Neuronal stem cell (in vitro differentiated cells): ENCODE data around the gene C14orf180.
A peak's percentile ranks its signal among the peaks of the same experiment; 100 is the strongest.

Experiments used
- DNase-seq: peaks from one replicate; pipeline ENCODE4 v3.0.0-alpha.2; 2013; ENCODE audit warnings: low spot score
- H2AFZ ChIP-seq: one replicate; pipeline ENCODE4 v1.6.1; 2013; ENCODE audit warnings: mild to moderate bottlenecking, low read length, inconsistent platforms
- H2AK5ac ChIP-seq: 2 replicates; pipeline ENCODE4 v1.6.1; 2013; ENCODE audit warnings: low read depth, mild to moderate bottlenecking, inconsistent platforms, low read length, moderate library complexity, mixed read lengths
- H2BK120ac ChIP-seq: 2 replicates; pipeline ENCODE4 v1.6.1; 2013; ENCODE audit warnings: low read depth, mild to moderate bottlenecking, inconsistent platforms, low read length, moderate library complexity, mixed read lengths
- H2BK12ac ChIP-seq: one replicate; pipeline ENCODE4 v1.6.1; 2013; ENCODE audit warnings: low read length, inconsistent platforms
- H2BK15ac ChIP-seq: 2 replicates; pipeline ENCODE4 v1.6.1; 2013; ENCODE audit warnings: mild to moderate bottlenecking, low read length, inconsistent platforms, mixed read lengths
- H2BK5ac ChIP-seq: one replicate; pipeline ENCODE4 v1.6.1; 2013; ENCODE audit warnings: inconsistent platforms, mild to moderate bottlenecking, low read length, moderate library complexity
- H3K14ac ChIP-seq: one replicate; pipeline ENCODE4 v1.6.1; 2013; ENCODE audit warnings: low read length, inconsistent platforms
- H3K18ac ChIP-seq: 2 replicates; pipeline ENCODE4 v1.6.1; 2013; ENCODE audit warnings: low read length, inconsistent platforms
- H3K23ac ChIP-seq: 2 replicates; pipeline ENCODE4 v1.6.1; 2013; ENCODE audit warnings: low read depth, mild to moderate bottlenecking, mixed read lengths, low read length, inconsistent platforms; ENCODE audit not compliant: poor library complexity
- H3K27ac ChIP-seq: replicated peaks from 3 replicates; pipeline ENCODE4 v1.5.1; 2013; ENCODE audit warnings: low read length, inconsistent platforms
- H3K27me3 ChIP-seq, 3 experiments: 2 replicates each; pipeline ENCODE4 v1.6.1; 2013; ENCODE audit warnings: low read length in 3 of 3, mild to moderate bottlenecking in 2 of 3, inconsistent platforms in 1 of 3, low read depth in 1 of 3, mixed read lengths in 1 of 3, moderate library complexity in 1 of 3; ENCODE audit not compliant: control insufficient read depth in 3 of 3, insufficient read depth in 3 of 3
- H3K36me3 ChIP-seq, 2 donors: replicated peaks in 1 of 2; 2 replicates each; pipeline ENCODE4 v1.6.1; 2013; ENCODE audit warnings: low read length in 2 of 2; ENCODE audit not compliant: control insufficient read depth in 2 of 2, insufficient read depth in 2 of 2
- H3K4ac ChIP-seq: 2 replicates; pipeline ENCODE4 v1.6.1; 2013; ENCODE audit warnings: inconsistent platforms, mild to moderate bottlenecking, low read length, moderate library complexity
- H3K4me1 ChIP-seq, 2 donors: 1 replicate in 1 of 2; 2 replicates in 1 of 2; pipeline ENCODE4 v1.6.1; 2013; ENCODE audit warnings: low read length in 2 of 2, low read depth in 1 of 2; ENCODE audit not compliant: control insufficient read depth in 2 of 2, insufficient read depth in 1 of 2
- H3K4me2 ChIP-seq: one replicate; pipeline ENCODE4 v1.6.1; 2013; ENCODE audit warnings: mild to moderate bottlenecking, low read length, inconsistent platforms; ENCODE audit not compliant: insufficient read depth, poor library complexity, severe bottlenecking
- H3K4me3 ChIP-seq, 2 donors: 2 replicates each; pipeline ENCODE4 v1.5.1; 2013; ENCODE audit warnings: low read length in 2 of 2, mild to moderate bottlenecking in 2 of 2, inconsistent platforms in 1 of 2, moderate library complexity in 1 of 2
- H3K79me1 ChIP-seq: one replicate; pipeline ENCODE4 v1.6.1; 2013; ENCODE audit warnings: low read depth, mild to moderate bottlenecking, inconsistent platforms, low read length, moderate library complexity
- H3K9ac ChIP-seq: one replicate; pipeline ENCODE4 v1.6.1; 2013; ENCODE audit warnings: mild to moderate bottlenecking, low read depth, low read length, inconsistent platforms; ENCODE audit not compliant: poor library complexity
- H3K9me3 ChIP-seq, 2 donors: replicated peaks in 1 of 2; 2 replicates each; pipeline versions ENCODE3 to v1.6.1; 2013; ENCODE audit warnings: low read length in 2 of 2, mild to moderate bottlenecking in 2 of 2, inconsistent platforms in 1 of 2, low read depth in 1 of 2, mixed read lengths in 1 of 2, moderate library complexity in 1 of 2; ENCODE audit not compliant: control insufficient read depth in 2 of 2, insufficient read depth in 1 of 2
- H4K8ac ChIP-seq: one replicate; pipeline ENCODE4 v1.6.1; 2013; ENCODE audit warnings: low read depth, mild to moderate bottlenecking, inconsistent platforms, low read length, moderate library complexity
- H4K91ac ChIP-seq: one replicate; pipeline ENCODE4 v1.6.1; 2013; ENCODE audit warnings: low read length, low read depth, mild to moderate bottlenecking, inconsistent platforms; ENCODE audit not compliant: poor library complexity
- WGBS, 2 donors: extraction: QIAGEN DNeasy Blood & Tissue Kit; methylation state at CpG; one replicate each; pipeline ENCODE4 v1.1.7; 2013; ENCODE audit warnings: missing lambda C conversion rate in 2 of 2, mixed read lengths in 1 of 2; ENCODE audit not compliant: insufficient read length in 2 of 2, insufficient replicate concordance in 1 of 2; ENCODE audit errors: extremely low coverage in 2 of 2; 5-methylcytosine and 5-hydroxymethylcytosine counted together

Gene C14orf180

DNA sequence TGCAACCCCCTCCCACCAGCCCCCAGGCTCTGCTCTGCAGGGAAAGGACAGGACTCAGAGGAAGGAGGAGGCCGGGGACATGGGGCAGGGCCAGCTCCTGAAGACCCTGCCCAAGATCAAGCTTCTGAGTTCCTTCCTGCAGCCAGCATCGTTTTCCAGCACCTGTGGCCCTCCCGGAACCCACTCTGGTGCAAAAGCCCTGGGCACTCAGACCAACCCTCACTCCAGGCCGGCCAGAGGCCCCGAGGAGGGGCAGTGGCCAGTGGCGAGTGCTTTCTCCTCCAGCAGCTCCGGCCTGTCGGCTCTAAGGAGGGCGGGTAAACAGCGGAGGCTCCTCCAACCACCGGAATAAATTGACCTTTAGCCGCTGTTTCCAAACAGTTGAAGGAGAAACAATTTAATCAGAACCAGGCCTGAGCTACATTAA, 14.2 kb downstream of the C14orf180 start:
- Histone ChIP-seq H3K27me3 (peaks cover 0 to 22% (median 3%) of the 10 kb centered on the region in 3 experiments), H3K36me3 (no peaks in the 10 kb centered on the region), H3K14ac (peak overlapping the region; percentile 63), H3K79me1 (peaks cover 2% of the 10 kb centered on the region), H3K4me3 (no peak overlapping the region), H3K23ac (peak overlapping the region; percentile 93), H2AK5ac (peak overlapping the region; percentile 84), H3K27ac (no peak overlapping the region), H3K4me2 (no peak overlapping the region), H2BK5ac (no peak overlapping the region), H3K4me1 (peaks cover 3 to 8% of the 10 kb centered on the region in 2 donors), H3K18ac (peak overlapping the region; percentile 71), H2BK12ac (no peak overlapping the region), H2AFZ (no peak overlapping the region), H3K9me3 (peaks cover 0 to 2% of the 10 kb centered on the region in 2 donors), H4K91ac (no peak overlapping the region), H3K9ac (no peak overlapping the region), H3K4ac (no peak overlapping the region), H4K8ac (no peak overlapping the region), H2BK120ac (no peak overlapping the region), H2BK15ac (no peak overlapping the region)
- WGBS, 2 donors, result no CpG with 5 or more reads among the region's 12 CpGs
- no peak for DNase-seq

DNA sequence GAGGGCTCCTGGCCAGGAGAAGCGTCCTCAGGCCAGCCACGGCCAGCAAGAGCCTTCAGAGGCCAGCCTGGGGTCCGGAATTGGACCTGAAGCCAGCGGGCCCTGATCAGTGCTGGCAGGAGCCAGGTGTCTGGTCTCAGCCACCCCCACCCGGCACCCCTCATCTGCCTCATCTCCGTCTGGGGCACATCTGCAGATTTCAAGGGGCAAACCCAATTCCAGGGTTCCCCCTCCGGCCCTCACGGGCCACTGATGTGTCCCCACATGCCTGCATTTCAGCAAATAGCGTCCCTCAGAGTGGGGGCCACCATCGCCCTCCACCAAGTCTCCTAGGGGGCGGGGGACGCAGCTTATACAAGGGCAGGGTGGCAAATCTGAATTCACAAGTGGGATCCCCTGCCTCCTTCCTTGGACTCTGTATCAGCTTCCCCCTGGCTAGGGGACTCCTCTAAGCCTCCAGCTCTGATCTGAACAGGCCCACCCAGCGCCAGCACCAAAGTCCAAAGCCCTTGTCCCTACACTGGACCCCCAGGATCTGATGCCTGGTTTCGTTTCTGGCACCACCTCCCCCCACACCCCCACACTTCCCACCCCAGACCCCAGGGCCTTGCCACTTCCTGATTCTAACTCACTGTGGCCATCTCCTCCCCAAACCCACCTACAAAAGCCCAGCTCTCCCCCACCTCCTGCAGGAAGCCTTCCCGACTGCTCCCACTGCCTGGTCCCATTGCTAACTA, 14.9 kb downstream of the C14orf180 start:
- Histone ChIP-seq H3K27ac (no peak overlapping the region), H3K9ac (peak overlapping the region; percentile 38), H3K4me3 (no peak overlapping the region), H4K91ac (no peak overlapping the region), H3K18ac (no peak overlapping the region), H2BK12ac (no peak overlapping the region), H2BK15ac (no peak overlapping the region), H3K4ac (no peak overlapping the region), H3K4me1 (peaks cover 3 to 8% of the 10 kb centered on the region in 2 donors), H3K14ac (no peak overlapping the region), H3K4me2 (no peak overlapping the region), H2AK5ac (no peak overlapping the region), H3K9me3 (peaks cover 0 to 2% of the 10 kb centered on the region in 2 donors), H3K36me3 (no peaks in the 10 kb centered on the region), H4K8ac (no peak overlapping the region), H3K27me3 (peaks cover 0 to 22% (median 3%) of the 10 kb centered on the region in 3 experiments), H2BK5ac (no peak overlapping the region), H3K23ac (no peak overlapping the region), H2BK120ac (no peak overlapping the region), H2AFZ (no peak overlapping the region), H3K79me1 (peaks cover 2% of the 10 kb centered on the region)
- WGBS, 2 donors, result no CpG with 5 or more reads among the region's 15 CpGs
- DNase-seq, result no peak

DNA sequence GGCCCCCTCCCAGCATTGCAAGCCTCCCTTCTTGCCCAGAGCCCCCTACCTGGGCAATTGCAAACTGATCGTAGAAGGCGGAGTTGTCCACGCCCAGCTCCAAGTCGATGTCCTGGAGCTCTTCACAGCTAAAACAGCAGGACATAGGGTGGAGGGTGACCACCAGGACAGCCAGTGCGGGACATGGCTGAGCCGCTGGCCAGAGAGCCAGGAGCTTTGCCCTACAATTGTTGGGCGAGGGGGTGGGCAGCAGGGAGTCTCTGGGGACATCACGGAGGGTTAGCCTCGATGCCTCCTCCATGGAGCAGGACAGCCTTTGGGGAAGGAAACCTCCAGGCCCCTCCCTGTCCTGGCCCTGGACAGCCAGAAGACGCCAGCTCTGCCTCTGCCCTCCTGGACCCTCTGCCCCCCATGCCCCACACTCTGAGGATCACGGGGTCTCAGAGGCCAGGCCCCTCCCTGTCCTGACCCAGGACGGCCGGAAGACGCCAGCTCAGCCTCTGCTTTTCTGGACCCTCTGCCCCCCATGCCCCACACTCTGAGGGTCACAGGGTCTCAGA, 15.6 kb downstream of the C14orf180 start:
- Histone ChIP-seq H3K9ac (peak overlapping the region; percentile 38), H3K27me3 (peaks cover 0 to 16% (median 3%) of the 10 kb centered on the region in 3 experiments), H3K4ac (no peak overlapping the region), H3K23ac (no peak overlapping the region), H3K18ac (no peak overlapping the region), H2AK5ac (no peak overlapping the region), H3K9me3 (peaks cover 0 to 2% of the 10 kb centered on the region in 2 donors), H3K79me1 (peaks cover 2% of the 10 kb centered on the region), H3K4me1 (peaks cover 3 to 8% of the 10 kb centered on the region in 2 donors), H2AFZ (no peak overlapping the region), H2BK5ac (no peak overlapping the region), H2BK12ac (no peak overlapping the region), H3K4me2 (no peak overlapping the region), H3K14ac (no peak overlapping the region), H3K36me3 (no peaks in the 10 kb centered on the region), H3K27ac (no peak overlapping the region), H2BK15ac (no peak overlapping the region), H3K4me3 (no peak overlapping the region), H4K8ac (no peak overlapping the region), H4K91ac (no peak overlapping the region), H2BK120ac (no peak overlapping the region)
- no peak for DNase-seq
- WGBS, 2 donors, result no CpG with 5 or more reads among the region's 14 CpGs

DNA sequence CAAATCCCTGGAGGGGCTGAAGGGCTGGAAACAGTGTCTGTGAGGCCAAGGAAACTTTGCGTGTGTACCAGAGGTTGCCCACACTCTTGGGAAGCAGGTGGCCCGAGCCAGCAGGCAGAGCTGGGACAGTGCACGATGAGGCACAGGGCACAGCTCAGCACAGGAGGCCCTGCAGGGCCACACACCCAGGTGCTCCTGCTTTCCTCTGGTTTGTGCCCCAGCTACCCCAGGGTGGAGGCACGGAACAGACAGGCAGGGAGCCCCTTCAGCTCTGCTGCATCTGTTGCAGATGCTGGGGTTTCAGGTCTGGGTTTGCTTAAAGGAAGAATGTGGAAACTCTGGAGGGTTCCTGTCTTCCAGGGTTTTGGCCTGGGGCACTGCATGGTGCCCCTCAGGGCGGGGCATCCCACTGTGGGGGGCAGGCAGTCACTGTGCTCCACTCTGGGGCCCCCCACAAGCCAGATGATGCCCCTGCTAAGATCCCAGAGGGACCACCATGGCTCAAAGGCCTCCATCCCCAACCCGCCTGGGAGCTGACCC, 16.4 kb downstream of the C14orf180 start:
- H3K23ac ChIP-seq, result no peak overlapping the region
- H3K14ac ChIP-seq, result no peak overlapping the region
- no peak overlapping the region for H3K9ac ChIP-seq
- no peak overlapping the region for H4K91ac ChIP-seq
- H3K36me3 ChIP-seq, result no peaks in the 10 kb centered on the region
- no peak overlapping the region for H3K18ac ChIP-seq
- H3K4me1 ChIP-seq, result peaks cover 3 to 10% of the 10 kb centered on the region in 2 donors
- no peak overlapping the region for H3K4ac ChIP-seq
- H2BK15ac ChIP-seq, result no peak overlapping the region
- H3K27me3 ChIP-seq, result peaks cover 0 to 11% (median 3%) of the 10 kb centered on the region in 3 experiments
- H2BK12ac ChIP-seq, result no peak overlapping the region
- H3K4me2 ChIP-seq, result no peak overlapping the region
- DNase-seq, result no peak
- no peak overlapping the region for H2BK5ac ChIP-seq
- no peak overlapping the region for H3K27ac ChIP-seq
- no CpG with 5 or more reads among the region's 6 CpGs for whole genome bisulfite sequencing, 2 donors
- no peak overlapping the region for H3K4me3 ChIP-seq
- no peak overlapping the region for H4K8ac ChIP-seq
- peaks cover 2% of the 10 kb centered on the region for H3K79me1 ChIP-seq
- H2BK120ac ChIP-seq, result no peak overlapping the region
- H2AK5ac ChIP-seq, result no peak overlapping the region
- no peak overlapping the region for H2AFZ ChIP-seq
- H3K9me3 ChIP-seq, result peaks cover 0 to 2% of the 10 kb centered on the region in 2 donors
